HG03520 (cell line): Measurements from ENCODE around the gene TMEM132A.

Source experiments
- ATAC-seq: cut with Tn5 transposase; IDR thresholded peaks from one replicate; pipeline ENCODE4 v1.9.1; 2021; ENCODE audit warnings: mild to moderate bottlenecking, moderate library complexity; ENCODE audit not compliant: unreplicated experiment

TMEM132A gene

GRCh38 chr11:60924110-60924905 lies at the start of gene TMEM132A:
TSS of gene TMEM132A (plus strand) at chr11:60924460. CDS start at chr11:60924634, 174 bp downstream.
- no peak for ATAC-seq

GRCh38 chr11:60875366-60876167 lies 48.7 kb upstream of the TMEM132A start:
- no peak for ATAC-seq

GRCh38 chr11:60876168-60876485 lies 48.1 kb upstream of the TMEM132A start:
- no peak for ATAC-seq

GRCh38 chr11:60878245-60879101 lies 45.8 kb upstream of the TMEM132A start:
- no peak for ATAC-seq

- no peak for ATAC-seq
These were observed 45.2 kb upstream of the TMEM132A start for GRCh38 chr11:60879104-60879503.

GRCh38 chr11:60879971-60880588 lies 44.2 kb upstream of the TMEM132A start:
- no peak for ATAC-seq

GRCh38 chr11:60880643-60881282 lies 43.5 kb upstream of the TMEM132A start:
- no peak for ATAC-seq

GRCh38 chr11:60887556-60887955 lies 36.7 kb upstream of the TMEM132A start:
- ATAC-seq: no peak

GRCh38 chr11:60889869-60890311 lies 34.4 kb upstream of the TMEM132A start:
- no peak for ATAC-seq

- no peak for ATAC-seq
These were observed 33.6 kb upstream of the TMEM132A start for GRCh38 chr11:60890696-60891095.

- ATAC-seq: no peak
These were observed 33.0 kb upstream of the TMEM132A start for GRCh38 chr11:60891103-60891741.

GRCh38 chr11:60895687-60896086 lies 28.6 kb upstream of the TMEM132A start:
- no peak for ATAC-seq

GRCh38 chr11:60897496-60897895 lies 26.8 kb upstream of the TMEM132A start:
- no peak for ATAC-seq

- no peak for ATAC-seq
These were observed 25.0 kb upstream of the TMEM132A start for GRCh38 chr11:60899046-60899936.

- no peak for ATAC-seq
These were observed 24.3 kb upstream of the TMEM132A start for GRCh38 chr11:60899977-60900376.

GRCh38 chr11:60900673-60901404 lies 23.4 kb upstream of the TMEM132A start:
- no peak for ATAC-seq

GRCh38 chr11:60902625-60903024 lies 21.6 kb upstream of the TMEM132A start:
- no peak for ATAC-seq

- no peak for ATAC-seq
These were observed 19.2 kb upstream of the TMEM132A start for GRCh38 chr11:60905047-60905446.
